Activated naive CD4-positive, alpha-beta T cell treated with anti-CD3 and anti-CD28 coated beads, Interleukin-2, amount 10 ng/mL, durations not matched to agents 7 days and 5 days (primary cell): ENCODE results near the gene KCNMA1.

Source experiments
- CTCF ChIA-PET: fragments of 350-600 bp; sonication (Branson Sonifier 250); formaldehyde crosslinking; loops from one replicate; lab custom pipeline; 2021; ENCODE audit warnings: antibody characterized with exemption; lab: Charles Lee
- DNase-seq: peaks from one replicate; pipeline ENCODE4 v3.0.0-alpha.2; 2020
- H3K27ac Mint-ChIP-seq: one replicate; pipeline ENCODE4 v1.8.0; 2021; ENCODE audit warnings: mild to moderate bottlenecking, moderate library complexity, mixed read lengths
- H3K27me3 Mint-ChIP-seq: one replicate; pipeline ENCODE4 v1.8.0; 2021; ENCODE audit warnings: mild to moderate bottlenecking, mixed read lengths
- H3K36me3 Mint-ChIP-seq: one replicate; pipeline ENCODE4 v1.8.0; 2021; ENCODE audit warnings: mixed read lengths
- H3K4me1 Mint-ChIP-seq: one replicate; pipeline ENCODE4 v1.8.0; 2021; ENCODE audit warnings: mixed read lengths
- H3K4me3 Mint-ChIP-seq: one replicate; pipeline ENCODE4 v1.8.0; 2021; ENCODE audit warnings: mild to moderate bottlenecking, moderate library complexity, mixed read lengths
- H3K9me3 Mint-ChIP-seq: one replicate; pipeline ENCODE4 v1.8.0; 2021; ENCODE audit warnings: mixed read lengths

The KCNMA1 gene

DNA sequence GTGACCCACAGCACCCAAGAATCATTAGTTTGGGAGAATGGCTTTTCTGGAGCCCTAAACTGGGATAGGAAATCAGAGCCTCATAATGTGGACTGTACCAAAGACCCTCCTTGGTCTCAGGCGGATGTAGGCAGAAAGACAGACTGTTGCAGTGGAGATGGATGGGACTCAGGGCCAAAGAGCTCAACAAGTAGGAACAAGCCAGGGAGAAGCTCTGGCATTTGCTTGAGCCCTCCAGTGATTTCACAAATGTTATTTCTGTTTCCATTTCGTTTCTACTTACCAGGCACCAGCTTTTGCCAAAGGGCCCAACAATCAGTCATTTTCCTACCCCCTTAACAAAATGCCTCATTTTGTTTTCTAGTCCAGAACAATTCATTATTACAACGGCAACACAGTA, 762.7 kb downstream of the KCNMA1 start:
- no peaks in the 10 kb centered on the region for H3K36me3 Mint-ChIP-seq
- H3K4me1 Mint-ChIP-seq = no peaks in the 10 kb centered on the region
- H3K27me3 Mint-ChIP-seq = no peaks in the 10 kb centered on the region
- H3K9me3 Mint-ChIP-seq = peaks cover 2% of the 10 kb centered on the region
- CTCF ChIA-PET = interaction anchor here (0.8 kb wide), 1 partner anchor 9 kb away, joined by 3 read pairs; no protein-coding TSS in a partner anchor
- no peak overlapping the region for H3K4me3 Mint-ChIP-seq
- no peak overlapping the region for H3K27ac Mint-ChIP-seq
- no peak for DNase-seq

DNA sequence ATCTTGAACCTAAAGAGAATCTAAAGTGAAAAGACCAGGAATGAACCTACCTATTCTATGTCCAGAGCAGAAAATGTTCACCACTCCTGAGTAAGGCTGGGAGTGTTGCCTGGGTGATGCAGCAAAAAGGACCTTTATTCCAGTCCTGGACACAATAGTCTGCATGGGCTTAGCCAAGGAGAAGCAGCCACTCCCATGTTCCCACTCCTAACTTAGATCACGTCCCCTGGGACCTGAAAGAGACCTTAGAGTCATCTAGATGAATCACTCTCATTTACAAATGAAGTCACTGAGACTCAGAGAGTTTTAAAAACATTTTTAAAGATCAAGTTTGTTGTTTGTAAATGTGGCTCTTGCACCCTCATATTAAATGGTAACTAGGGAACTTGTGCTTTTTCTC, 763.4 kb downstream of the KCNMA1 start:
- H3K4me1 Mint-ChIP-seq = no peaks in the 10 kb centered on the region
- no peaks in the 10 kb centered on the region for H3K27me3 Mint-ChIP-seq
- H3K27ac Mint-ChIP-seq = no peak overlapping the region
- no peaks in the 10 kb centered on the region for H3K36me3 Mint-ChIP-seq
- H3K4me3 Mint-ChIP-seq = no peak overlapping the region
- H3K9me3 Mint-ChIP-seq = peaks cover 2% of the 10 kb centered on the region
- no peak for DNase-seq
- CTCF ChIA-PET = no interaction called here

DNA sequence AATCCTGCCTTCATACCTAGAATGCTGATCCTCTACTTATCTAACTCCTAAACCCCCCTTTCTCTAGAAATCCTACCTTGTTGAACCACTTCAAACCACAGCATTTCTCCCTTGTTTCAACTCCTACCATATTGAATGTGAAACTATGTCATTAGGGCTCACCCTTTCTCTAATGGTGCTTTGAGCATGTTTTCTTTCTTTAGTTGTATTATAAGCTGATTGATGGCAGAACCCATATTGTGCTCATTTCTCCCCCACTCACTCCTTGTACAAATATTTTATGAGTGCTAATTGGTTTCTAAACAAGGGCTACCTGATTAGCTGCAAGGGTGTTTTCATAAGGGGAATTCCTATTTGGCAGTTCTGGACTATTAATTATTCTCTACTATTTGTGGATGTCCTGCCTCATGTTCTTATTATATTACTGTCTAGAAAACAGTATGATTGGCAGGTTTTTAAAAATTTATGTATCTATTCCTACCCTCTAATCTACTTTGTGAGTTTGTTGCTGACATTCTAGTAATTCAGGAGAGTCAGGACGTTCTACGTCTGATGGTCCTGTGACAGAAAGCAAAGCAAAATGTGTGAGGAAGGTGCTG, 765.8 kb downstream of the KCNMA1 start:
- Mint-ChIP-seq H3K27ac (no peak overlapping the region), H3K9me3 (peaks cover 2% of the 10 kb centered on the region), H3K4me3 (no peak overlapping the region), H3K4me1 (no peaks in the 10 kb centered on the region), H3K27me3 (no peaks in the 10 kb centered on the region), H3K36me3 (no peaks in the 10 kb centered on the region)
- CTCF ChIA-PET = no interaction called here
- no peak for DNase-seq

DNA sequence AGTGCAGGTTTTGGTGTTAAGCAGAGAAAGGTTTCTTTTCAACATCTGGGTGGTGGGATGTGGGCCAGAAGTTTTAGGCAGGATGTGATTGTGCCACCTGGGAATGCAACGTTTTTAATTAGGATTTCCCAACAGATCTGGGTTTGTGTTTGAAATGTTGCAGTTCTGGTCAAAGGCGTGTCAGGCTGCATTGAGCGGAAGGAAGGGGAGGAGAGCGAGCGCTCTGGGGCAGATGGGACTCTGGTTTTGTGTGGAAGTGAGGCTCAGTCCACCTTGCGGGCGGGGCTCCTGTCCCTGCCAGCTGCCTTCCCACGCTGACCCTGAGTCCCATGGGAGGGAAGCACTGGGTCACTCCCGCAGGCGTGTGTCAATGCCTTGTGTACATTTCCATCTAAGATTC, 767.7 kb downstream of the KCNMA1 start:
- no peaks in the 10 kb centered on the region for H3K4me1 Mint-ChIP-seq
- H3K36me3 Mint-ChIP-seq = no peaks in the 10 kb centered on the region
- H3K27ac Mint-ChIP-seq = no peak overlapping the region
- CTCF ChIA-PET = no interaction called here
- no peak overlapping the region for H3K4me3 Mint-ChIP-seq
- H3K9me3 Mint-ChIP-seq = peaks cover 2% of the 10 kb centered on the region
- no peak for DNase-seq
- no peaks in the 10 kb centered on the region for H3K27me3 Mint-ChIP-seq

DNA sequence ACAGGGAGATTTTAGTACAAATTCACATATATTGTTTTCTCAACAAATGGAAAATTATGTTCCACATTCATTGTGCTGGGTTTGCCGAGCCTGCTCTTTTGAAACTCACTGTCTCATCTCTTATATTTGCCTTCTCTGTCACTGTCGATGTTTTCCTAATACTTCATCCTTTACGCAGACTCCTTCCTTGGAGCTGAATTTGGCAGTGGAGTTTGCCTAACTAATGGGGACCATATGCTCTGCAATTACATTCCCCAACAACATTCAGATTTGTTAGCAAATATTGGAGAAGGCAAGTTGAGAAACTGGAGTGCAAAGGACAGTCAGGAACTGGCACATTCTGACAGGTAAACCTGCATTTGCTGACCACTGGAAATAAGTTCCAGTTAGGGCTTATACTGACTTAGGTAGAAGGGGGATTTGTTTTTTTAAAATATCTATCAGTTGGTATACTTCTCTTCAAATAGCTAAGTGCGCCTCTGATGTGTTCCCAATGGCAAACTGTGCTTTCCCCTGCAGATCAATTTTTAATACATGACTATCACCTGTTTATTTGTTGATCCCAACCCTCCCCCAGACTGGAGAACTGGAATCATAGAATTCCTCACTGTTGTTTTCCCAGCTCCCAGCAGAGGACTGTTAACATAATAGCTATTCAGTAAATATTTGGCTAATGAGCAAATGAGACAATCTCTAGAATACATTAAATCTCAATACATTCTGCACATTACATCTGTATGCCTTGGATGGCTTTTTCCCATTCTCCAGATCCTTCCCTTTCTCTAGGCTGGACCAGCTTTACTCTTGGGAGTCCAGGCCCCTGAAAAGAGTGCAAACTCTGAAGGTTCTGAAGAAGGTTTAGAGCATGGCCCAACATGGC, 769.3 kb downstream of the KCNMA1 start:
- DNase-seq = no peak
- no peaks in the 10 kb centered on the region for H3K27me3 Mint-ChIP-seq
- CTCF ChIA-PET = no interaction called here
- peaks cover 2% of the 10 kb centered on the region for H3K9me3 Mint-ChIP-seq
- no peak overlapping the region for H3K27ac Mint-ChIP-seq
- no peak overlapping the region for H3K4me3 Mint-ChIP-seq
- no peaks in the 10 kb centered on the region for H3K4me1 Mint-ChIP-seq
- no peaks in the 10 kb centered on the region for H3K36me3 Mint-ChIP-seq

DNA sequence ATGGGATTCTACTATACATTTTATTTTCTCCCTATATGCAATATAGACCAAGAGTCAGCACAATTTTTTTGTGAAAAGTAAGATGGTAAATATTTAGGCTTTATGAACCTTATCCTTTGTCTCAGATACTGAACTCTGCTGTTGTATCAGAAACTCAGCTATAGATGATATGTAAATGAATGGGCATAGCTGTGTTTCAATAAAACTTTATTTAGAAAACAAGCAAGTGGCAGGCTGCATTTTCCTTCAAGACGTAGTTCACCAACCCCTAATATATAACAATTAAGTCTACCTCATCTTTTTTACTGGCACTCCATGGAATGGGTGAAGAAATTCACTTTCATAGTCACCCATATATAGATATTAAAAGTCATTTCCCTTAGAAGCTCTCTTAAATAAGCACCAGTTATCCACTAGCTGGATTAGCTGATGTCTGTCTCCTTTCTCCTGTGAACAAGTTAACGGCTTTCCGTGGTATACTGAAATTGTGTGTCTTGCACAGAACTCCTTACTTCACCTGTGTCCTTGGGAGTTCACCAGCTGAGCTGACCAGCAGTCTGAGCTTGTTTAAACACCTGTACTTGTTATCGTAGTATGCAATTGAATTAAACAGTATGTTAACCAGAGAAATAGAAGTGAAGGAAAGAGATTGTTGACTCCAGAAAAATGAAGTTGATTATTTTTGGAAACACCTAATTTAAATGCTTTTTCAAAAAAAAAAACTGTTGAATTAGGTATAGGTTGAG, 770.6 kb downstream of the KCNMA1 start:
- Mint-ChIP-seq H3K27ac (no peak overlapping the region), H3K27me3 (no peaks in the 10 kb centered on the region)

DNA sequence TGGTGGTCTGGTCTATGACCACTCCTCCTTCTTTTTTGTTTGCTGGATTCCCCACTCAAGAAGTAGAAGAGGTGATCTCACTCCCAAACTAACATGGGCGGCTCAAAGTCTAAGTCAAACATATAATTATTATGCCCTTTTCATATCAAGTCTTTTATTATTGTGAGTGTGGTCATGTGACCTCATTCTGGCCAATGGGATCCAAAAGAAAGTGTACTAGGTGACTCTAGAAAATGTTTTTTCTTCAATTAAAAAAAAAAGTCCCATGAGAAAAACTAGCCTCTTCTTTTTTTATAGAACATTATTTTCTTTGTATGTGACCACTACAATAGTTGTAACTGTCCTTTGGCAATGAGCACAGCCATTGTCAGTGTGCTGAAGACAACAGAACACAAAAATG, 772.7 kb downstream of the KCNMA1 start:
- no peaks in the 10 kb centered on the region for H3K27me3 Mint-ChIP-seq
- H3K36me3 Mint-ChIP-seq = no peaks in the 10 kb centered on the region
- no peaks in the 10 kb centered on the region for H3K4me1 Mint-ChIP-seq
- CTCF ChIA-PET = no interaction called here
- DNase-seq = no peak
- no peaks in the 10 kb centered on the region for H3K9me3 Mint-ChIP-seq
- H3K27ac Mint-ChIP-seq = no peak overlapping the region
- H3K4me3 Mint-ChIP-seq = no peak overlapping the region

More for the DNA sequence above, 770.6 kb downstream of the KCNMA1 start:
- Mint-ChIP-seq H3K36me3 (no peaks in the 10 kb centered on the region), H3K9me3 (peaks cover 2% of the 10 kb centered on the region), H3K4me3 (no peak overlapping the region), H3K4me1 (no peaks in the 10 kb centered on the region)
- CTCF ChIA-PET = no interaction called here
- DNase-seq = no peak

DNA sequence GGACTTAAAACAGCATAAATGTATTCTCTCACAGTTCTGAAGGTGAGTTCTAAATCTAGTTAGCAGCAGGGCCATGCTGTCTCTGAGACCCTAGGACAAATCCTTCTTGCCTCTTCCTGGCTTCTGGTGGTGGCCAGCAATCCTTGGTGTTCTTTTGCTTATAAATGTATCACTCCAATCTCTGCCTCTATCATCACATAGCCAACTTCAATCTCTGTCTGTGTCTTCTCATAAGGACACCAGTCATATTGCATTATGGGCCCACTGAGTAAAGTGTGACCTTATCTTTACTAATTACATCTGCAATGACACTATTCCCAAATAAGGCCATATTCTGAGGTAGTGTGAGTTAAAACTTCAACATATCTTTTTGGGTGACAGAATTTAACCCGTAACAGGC, 778.9 kb downstream of the KCNMA1 start:
- H3K4me3 Mint-ChIP-seq = no peak overlapping the region
- H3K9me3 Mint-ChIP-seq = no peaks in the 10 kb centered on the region
- H3K4me1 Mint-ChIP-seq = no peaks in the 10 kb centered on the region
- CTCF ChIA-PET = no interaction called here
- H3K27me3 Mint-ChIP-seq = no peaks in the 10 kb centered on the region
- no peak overlapping the region for H3K27ac Mint-ChIP-seq
- no peaks in the 10 kb centered on the region for H3K36me3 Mint-ChIP-seq
- no peak for DNase-seq

DNA sequence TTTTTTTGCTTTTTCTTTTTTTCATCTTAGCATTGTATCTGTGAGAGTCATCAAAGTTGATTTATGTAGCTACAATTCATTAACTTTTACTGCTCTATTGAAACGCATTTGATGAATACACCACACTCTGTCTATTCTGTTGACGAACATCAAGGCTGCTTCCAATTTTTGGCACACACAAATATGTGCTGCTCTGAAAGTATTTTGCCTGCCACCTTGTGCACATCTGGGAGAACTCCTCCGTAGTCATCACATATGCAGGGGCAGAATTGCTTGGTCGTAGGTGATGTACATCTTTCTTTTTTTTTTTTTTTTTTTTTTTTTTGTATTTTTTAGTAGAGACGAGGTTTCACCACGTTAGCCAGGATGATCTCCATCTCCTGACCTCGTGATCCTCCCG, 796.8 kb downstream of the KCNMA1 start:
- Mint-ChIP-seq H3K36me3 (no peaks in the 10 kb centered on the region), H3K27ac (no peak overlapping the region), H3K4me3 (no peak overlapping the region), H3K27me3 (no peaks in the 10 kb centered on the region), H3K9me3 (peaks cover 2% of the 10 kb centered on the region), H3K4me1 (no peaks in the 10 kb centered on the region)
- DNase-seq = no peak
- CTCF ChIA-PET = no interaction called here

DNA sequence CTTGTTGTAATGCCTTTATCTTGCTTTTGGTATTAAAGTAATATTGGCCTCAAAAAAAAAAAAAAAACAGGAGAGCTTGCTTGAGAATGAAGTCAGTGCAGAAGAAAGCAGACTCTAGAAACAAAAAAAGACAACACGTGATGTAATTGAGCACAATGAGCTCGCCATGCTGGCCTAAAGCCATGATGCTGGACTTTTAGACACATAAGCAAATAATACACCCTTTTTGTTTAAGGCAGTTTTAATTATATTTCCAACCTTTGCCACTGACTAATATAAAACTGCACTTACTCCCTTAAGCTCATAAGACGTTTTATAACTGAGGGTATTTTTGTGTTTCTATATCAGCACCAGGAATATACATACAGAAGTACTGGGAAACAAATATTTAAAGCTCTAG, 798.3 kb downstream of the KCNMA1 start:
- no peak for DNase-seq
- Mint-ChIP-seq H3K27ac (no peak overlapping the region), H3K4me1 (no peaks in the 10 kb centered on the region), H3K4me3 (no peak overlapping the region), H3K36me3 (no peaks in the 10 kb centered on the region), H3K27me3 (no peaks in the 10 kb centered on the region), H3K9me3 (peaks cover 2% of the 10 kb centered on the region)
- CTCF ChIA-PET = no interaction called here

DNA sequence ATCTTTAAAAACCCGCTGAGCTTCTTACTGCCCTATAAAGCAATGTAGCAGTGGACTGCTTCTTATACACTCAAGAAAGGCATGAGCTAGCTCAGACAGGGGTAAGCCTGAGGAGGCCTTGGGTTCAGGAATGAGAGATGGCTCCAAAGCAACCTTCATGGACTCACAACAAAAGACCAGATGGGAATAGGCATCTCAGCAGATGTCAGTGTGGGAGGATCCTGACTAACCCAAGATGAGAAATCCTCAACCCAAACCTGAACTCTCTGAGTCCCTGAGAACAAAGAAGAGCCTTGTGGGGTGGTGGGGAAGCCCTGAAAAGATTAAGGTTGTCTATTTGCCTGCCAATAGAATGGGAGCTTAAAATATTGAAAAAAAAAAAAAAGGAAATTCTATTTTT, 807.4 kb downstream of the KCNMA1 start:
- H3K27ac Mint-ChIP-seq = no peak overlapping the region
- no peak overlapping the region for H3K4me3 Mint-ChIP-seq
- no peaks in the 10 kb centered on the region for H3K36me3 Mint-ChIP-seq
- no peak for DNase-seq
- H3K27me3 Mint-ChIP-seq = no peaks in the 10 kb centered on the region
- CTCF ChIA-PET = no interaction called here
- H3K4me1 Mint-ChIP-seq = no peaks in the 10 kb centered on the region
- peaks cover 15% of the 10 kb centered on the region for H3K9me3 Mint-ChIP-seq

DNA sequence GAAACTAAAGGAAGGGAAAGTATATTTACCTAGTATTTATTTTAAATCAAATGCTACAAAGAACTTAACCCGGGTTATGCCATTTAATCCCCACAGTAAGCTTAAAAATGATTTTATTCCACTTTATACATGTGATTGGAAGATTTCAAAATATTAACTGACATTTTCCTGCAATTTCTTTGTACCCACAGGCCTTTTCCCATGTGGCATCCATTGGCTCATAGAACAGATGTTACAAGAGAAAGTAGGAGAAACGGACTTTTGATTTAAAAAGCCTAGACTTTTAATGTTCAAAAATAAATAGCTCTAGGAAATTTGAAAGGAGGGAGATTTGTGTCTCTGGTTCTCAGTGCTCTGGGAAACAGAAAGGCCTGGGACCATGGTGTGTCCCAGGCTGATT, 807.9 kb downstream of the KCNMA1 start:
- CTCF ChIA-PET = no interaction called here
- DNase-seq = no peak
- Mint-ChIP-seq H3K4me1 (no peaks in the 10 kb centered on the region), H3K4me3 (no peak overlapping the region), H3K27me3 (no peaks in the 10 kb centered on the region), H3K27ac (no peak overlapping the region), H3K36me3 (no peaks in the 10 kb centered on the region), H3K9me3 (peaks cover 14% of the 10 kb centered on the region)
